Measurements from ENCODE around the gene TMEM109. TPM values are rescaled to one million over a fixed set of nuclear protein-coding genes. Genes with fewer than 3 reads are reported as not detected.

Gene TMEM109, protein sequence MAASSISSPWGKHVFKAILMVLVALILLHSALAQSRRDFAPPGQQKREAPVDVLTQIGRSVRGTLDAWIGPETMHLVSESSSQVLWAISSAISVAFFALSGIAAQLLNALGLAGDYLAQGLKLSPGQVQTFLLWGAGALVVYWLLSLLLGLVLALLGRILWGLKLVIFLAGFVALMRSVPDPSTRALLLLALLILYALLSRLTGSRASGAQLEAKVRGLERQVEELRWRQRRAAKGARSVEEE
- total RNA-seq: 26.1 and 31.8 TPM in 2 replicates

DNA sequence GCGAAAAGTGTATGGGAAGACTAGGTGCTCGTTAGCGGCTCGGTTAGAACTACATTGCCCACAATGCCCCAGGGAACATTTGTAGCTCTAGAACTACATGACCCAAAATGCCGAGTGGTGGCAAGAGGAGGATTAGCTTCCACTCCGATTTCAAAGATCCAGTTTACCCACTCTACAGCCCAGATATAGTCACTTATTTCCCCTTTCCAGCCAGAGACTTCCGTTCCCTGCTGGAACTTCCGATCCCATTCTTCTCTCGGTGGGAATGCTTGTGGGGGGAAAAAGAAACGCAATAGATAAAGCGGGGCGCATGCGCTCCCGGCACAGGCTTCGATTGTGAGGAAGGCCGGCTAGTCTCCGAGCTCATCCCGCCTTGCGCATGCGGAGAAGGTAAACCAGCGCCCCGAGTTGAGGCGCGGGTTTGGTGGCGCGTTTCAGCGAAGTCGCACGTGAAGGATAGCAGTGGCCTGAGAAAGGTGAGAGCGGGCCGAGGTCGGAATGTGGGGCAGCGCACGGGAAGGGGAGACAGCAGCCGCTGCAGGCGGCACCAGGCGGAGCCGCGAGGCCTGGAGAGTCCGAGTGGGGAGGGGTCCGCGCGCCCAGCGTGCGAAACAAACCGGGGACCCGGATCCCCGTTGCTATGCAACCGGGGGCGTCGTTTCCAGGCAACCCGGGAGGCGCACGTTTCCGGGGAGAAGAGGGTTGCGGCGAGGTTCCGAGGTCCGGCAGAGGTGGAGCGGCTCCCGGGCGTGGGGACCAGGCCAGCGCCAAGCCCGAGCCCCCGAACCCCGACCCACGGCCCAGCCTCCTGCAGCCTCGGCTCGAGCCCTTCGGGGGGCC is at the start of gene TMEM109:
Gene TMEM109 (plus strand): TSS at position 366 of the 840 bp plus-strand sequence. CDS start 5,536 bp downstream, outside the sequence.

DNA sequence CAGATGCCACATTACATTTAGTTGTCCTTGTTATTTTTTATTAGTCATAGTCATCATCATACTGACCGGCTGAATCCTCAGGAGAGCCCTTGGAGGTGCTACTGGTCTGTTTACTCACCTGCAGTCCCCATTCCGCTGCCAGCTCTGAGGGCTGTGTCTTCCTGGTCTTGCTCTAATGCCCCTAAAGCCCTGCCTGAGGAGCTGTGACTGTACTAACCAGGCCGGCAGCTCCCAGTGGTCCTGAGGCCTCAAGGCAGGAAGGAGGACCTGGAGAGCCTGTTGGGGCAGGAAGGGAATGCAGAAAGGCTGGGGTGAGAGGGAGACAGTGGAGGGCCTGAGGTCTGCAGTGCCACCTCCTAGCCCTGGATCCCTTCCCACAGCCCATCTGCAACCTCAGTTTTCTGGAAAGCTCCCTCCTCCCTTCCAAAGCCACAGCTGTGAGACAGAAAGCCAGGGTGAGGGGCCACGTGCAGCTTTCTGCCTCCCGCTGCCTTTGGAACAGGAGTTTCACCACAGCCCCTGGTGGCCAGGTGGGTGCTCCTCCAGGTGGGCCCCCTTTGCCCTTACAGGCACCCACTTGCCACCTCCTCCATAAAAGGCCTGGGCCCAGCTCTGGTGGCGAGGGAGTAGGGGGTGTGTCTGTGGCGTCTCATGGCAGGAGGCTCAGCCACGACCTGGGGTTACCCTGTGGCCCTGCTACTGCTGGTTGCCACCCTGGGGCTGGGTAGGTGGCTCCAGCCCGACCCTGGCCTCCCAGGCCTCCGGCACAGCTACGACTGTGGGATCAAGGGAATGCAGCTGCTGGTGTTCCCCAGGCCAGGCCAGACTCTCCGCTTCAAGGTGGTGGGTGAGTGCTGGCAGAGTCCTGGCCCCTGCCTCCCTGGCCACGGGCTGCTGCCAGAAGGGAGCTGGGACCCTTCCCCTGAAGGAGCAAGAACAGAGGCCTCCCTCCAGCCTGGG is 46.8 kb upstream of the TMEM109 start, which contains the start of gene ZP1:
Gene ZP1 (plus strand): TSS at position 632 of the 960 bp plus-strand sequence. CDS start 20 bp downstream, at position 652.

DNA sequence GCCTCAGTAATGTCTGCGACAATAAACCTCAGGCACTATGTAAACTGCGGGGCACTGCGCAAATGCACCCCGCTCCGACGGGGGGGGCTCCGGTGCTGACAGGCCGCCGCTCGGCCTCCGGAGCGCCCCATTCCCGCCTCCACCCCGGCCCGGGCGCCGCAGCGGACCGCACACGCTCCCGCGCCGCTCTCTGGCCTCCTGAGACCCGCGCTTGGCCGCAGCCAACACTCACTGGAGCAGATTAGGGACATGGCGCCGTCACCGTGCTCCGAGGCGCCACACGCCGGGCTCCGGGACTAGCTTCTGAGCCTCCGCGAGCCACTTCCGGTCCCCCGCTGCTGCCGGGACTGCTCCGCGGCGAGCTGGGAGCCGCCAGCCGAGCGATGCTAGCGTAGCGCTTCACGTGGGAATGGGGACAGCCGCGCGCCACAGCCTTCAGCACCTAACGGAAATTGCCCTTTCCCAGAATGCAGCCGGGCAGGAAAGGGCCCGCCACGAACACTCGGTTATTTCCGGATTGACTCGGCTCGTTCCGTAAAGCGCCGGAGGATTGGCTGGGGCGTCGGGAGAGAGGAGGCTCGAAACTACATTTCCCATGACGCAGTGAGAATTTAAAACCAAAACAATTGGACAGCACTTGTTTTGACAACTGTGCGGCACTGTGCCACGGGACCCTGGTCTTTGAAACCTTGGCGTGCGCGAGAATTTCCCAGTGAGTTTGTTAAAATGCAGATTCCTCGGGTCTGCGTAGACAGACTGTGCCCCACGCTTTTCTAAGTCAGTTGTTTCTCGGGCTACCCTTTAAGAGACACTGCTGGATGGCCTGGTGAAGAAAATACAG is 7.6 kb upstream of the TMEM109 start, which contains the start of gene PRPF19:
Gene PRPF19 (minus strand): TSS at position 454 of the 841 bp plus-strand sequence. CDS start 203 bp downstream, at position 251.

DNA sequence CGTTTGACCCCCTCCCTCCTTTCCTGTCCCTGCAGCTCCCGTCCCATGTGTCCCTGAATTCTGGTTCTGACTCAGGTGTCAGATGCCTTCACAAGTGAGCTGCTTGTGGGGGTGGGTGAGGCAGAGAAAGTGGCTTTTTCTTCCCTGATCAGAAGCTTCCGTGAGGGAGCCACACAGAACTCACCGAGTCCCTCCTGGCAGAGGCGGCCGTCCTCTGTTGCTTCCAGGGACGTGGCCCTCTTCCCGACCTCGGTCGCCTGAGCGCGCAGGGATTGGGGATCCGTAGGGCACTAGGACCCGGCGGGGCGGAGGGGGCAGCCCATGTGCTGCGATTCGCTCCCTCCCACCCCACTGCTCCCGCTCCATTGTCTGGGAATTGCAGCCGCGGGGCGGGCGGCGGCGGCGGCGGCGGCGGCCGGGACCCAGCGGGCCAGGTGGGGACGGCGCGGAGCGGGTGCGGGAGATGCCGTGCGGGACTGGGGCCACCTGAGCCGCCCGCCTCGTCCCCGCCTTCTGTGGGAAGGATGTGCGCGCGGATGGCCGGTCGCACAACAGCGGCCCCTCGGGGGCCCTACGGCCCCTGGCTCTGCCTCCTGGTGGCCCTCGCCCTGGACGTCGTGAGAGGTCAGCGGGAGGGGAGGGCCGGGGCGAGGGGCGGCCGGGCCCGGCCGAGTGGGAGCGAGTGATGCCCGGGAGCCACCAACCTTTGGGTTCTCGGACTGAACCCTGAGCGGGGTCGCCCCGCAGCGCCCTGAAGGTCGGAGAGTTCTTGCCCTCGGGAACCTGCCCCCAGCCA is 10.3 kb downstream of the TMEM109 start, which contains the start of gene TMEM132A:
Gene TMEM132A (plus strand): TSS at position 351 of the 796 bp plus-strand sequence. CDS start 174 bp downstream, at position 525.

DNA sequence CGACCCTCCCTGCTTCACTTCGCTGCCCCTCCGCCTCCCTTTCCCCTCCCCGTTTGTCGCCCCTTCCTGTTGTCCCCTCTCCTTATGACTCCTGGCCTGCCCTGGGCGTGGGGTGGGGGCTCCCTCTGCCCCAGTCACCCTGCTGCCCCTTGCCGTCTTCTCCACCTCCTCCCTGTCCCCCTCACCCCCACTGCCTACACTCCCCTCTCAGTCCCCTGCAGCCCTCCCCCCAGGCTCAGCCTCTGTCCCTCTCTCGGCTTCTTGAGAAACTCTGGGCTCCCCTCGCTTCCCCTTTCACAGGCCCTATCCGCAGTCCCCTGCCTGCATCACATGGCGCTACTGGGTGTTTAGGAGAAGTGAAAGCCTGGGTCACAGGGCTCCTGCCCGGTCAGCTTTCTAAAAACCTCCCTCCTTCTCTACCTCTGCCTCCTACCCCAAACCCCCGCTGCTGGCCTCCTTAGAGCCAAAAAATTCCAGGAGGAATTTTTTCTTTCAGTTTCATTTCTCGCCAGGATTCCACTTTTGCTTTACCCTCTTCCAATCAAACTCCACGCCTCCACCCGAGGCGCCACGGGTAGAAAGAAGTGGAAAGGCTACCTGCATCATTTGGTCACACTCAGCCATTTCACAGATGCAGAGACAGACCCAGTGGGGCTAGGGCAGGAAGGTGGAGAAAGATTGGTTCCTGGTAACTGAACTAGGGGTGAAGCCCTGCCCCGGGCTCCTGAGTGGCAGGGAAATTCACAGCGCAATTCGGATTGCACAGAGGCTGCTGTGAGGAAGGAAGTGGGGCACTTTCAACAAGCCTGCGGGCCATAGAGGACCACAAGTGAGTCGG is 38.2 kb downstream of the TMEM109 start, which contains the start of gene SLC15A3:
Gene SLC15A3 (minus strand): TSS at position 273 of the 838 bp plus-strand sequence. CDS start 625 bp downstream, outside the sequence.

DNA sequence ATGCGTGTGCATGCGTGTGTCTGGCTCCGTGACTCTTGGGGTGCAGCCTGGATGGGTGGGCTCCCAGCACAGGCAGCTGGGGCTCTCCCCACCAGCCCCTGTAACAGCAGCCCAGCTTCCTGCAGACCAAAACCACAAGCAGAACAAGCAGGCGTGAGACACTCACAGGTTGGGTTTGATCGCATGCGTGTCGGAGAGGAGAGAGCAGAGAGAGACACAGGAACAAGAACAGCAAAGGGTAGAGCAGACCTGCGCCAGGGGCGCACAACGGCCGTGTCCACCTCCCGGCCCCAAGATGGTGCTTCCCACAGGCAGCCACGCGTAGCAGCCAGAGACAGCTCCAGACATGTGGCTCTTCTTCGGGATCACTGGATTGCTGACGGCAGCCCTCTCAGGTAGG is 57.6 kb downstream of the TMEM109 start, which contains the start of gene CD6:
Gene CD6 (plus strand): TSS at position 161 of the 400 bp plus-strand sequence. CDS start 186 bp downstream, at position 347.

Other genes starting within 250 kb of the TMEM109 start
- not detected in 2 replicates for gene MS4A8, start 214.5 kb upstream of the TMEM109 start, total RNA-seq
- not detected in 2 replicates for gene MS4A18, start 189.4 kb upstream of the TMEM109 start, total RNA-seq
- gene MS4A15, start 157.3 kb upstream of the TMEM109 start, total RNA-seq: not detected in 2 replicates
- not detected in 2 replicates for gene MS4A10, start 128.8 kb upstream of the TMEM109 start, total RNA-seq
- gene CCDC86, start 72.0 kb upstream of the TMEM109 start, total RNA-seq: 22.6 and 40.3 TPM in 2 replicates
- gene PTGDR2, start 58.2 kb upstream of the TMEM109 start, total RNA-seq: not detected in 2 replicates
- gene ZP1, start 46.6 kb upstream of the TMEM109 start, total RNA-seq: not detected in 2 replicates
- 64.2 and 96.0 TPM in 2 replicates for gene PRPF19, start 7.6 kb upstream of the TMEM109 start, total RNA-seq
- 97.8 and 142 TPM in 2 replicates for gene TMEM132A, start 10.3 kb downstream of the TMEM109 start, total RNA-seq
- gene SLC15A3, start 38.0 kb downstream of the TMEM109 start, total RNA-seq: 0.78 and 3.2 TPM in 2 replicates
- gene CD6, start 57.5 kb downstream of the TMEM109 start, total RNA-seq: 0.86 TPM in 1 of 2 replicates, not detected in the other
- gene CD5, start 188.3 kb downstream of the TMEM109 start, total RNA-seq: not detected in 2 replicates
- gene VPS37C, start 247.3 kb downstream of the TMEM109 start, total RNA-seq: 11.5 and 14.9 TPM in 2 replicates